ENCODE results near the gene FADS1.

DNA sequence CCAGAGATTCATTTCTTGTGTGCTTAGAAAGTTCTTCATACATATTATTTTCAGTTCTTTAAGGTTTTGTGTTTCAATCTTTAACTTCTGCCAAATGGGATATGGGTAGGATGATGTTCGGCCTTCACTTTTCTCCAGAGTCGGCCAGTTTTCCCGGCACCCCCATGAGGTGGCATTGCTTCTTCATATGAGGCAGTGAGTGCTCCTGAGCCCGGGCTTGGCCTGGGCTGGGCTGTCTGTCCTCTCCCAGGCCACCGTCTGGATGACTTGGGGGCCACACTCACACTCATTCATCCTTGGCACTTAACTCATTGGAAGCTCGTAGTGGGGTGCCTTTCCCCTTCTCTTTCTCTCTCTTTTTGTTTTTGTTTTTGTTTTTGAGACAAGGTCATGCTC, 35.1 kb upstream of the FADS1 start:
- TF ChIP-seq, protein P1, sequence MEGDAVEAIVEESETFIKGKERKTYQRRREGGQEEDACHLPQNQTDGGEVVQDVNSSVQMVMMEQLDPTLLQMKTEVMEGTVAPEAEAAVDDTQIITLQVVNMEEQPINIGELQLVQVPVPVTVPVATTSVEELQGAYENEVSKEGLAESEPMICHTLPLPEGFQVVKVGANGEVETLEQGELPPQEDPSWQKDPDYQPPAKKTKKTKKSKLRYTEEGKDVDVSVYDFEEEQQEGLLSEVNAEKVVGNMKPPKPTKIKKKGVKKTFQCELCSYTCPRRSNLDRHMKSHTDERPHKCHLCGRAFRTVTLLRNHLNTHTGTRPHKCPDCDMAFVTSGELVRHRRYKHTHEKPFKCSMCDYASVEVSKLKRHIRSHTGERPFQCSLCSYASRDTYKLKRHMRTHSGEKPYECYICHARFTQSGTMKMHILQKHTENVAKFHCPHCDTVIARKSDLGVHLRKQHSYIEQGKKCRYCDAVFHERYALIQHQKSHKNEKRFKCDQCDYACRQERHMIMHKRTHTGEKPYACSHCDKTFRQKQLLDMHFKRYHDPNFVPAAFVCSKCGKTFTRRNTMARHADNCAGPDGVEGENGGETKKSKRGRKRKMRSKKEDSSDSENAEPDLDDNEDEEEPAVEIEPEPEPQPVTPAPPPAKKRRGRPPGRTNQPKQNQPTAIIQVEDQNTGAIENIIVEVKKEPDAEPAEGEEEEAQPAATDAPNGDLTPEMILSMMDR (optimal IDR thresholded peaks at IDR 0.05 in 1 of 3, IDR thresholded peaks at IDR 0.05 in 1 of 3, conservative IDR thresholded peaks at IDR 0.05 in 1 of 3; ENCODE audit: extremely low read depth in 1 of 3, insufficient read depth in 2 of 3, low read length in 3 of 3), result no peak
- no peak for TF ChIP-seq EZH2 (IDR thresholded peaks at IDR 0.05; ENCODE audit: low read length)

Measured in keratinocyte (primary cell).